HG02610 (cell line): ENCODE results near the gene DDX28.
A peak's percentile ranks its signal among the peaks of the same experiment; 100 is the strongest.
"Not testable (repeated sequence)": the region's sequence is repeated elsewhere in the genome, so short reads cannot be mapped to it uniquely, and the experiment has no call there.

Experiments
- ATAC-seq: cut with Tn5 transposase; IDR thresholded peaks from one replicate; pipeline ENCODE4 v1.9.1; 2021; ENCODE audit warnings: mild to moderate bottlenecking, moderate library complexity; ENCODE audit not compliant: unreplicated experiment

Gene DDX28

DNA sequence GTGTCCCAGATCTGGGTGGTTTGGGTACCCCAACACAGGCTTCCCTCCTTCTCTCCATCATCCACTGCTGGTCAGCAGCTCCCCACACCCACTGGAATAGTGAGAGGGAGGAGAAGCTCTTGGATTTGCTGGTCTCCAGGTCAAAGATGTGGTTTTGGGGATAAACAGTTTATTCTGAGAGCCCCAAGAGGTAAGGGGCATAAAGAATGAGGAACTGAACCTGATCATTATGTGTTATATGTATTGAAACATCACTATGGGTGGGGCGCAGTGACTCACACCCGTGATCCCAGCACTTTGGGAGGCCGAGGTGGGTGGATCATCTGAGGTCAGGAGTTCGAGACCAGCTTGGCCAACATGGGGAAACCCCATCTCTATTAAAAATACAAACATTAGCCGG lies 27.6 kb downstream of the DDX28 start:
- no peak for ATAC-seq

DNA sequence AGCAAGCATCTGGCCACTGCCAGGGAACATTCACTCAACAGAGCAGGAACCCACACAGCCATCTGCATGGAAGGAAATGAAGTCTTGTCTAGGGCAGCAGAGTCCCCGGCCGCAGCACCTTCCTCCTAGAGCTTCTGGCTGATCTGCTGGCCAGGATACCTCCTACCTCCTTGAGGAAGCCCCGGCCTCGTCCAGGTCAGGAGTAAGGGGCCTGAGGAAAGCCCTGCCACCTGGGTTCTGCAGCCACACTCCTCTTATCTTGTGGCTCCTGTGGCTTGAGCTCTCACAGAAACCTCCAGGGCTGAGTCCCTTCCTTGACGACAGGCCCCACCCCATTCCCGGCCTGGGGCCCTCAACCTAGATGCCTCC lies 29.0 kb downstream of the DDX28 start:
- ATAC-seq: not testable (repeated sequence)

- ATAC-seq: peak; percentile 67
Measured at GRCh38 chr16:67993207-67994039, 29.6 kb downstream of the DDX28 start.

- ATAC-seq: no peak
Measured at GRCh38 chr16:67992661-67993206, 30.3 kb downstream of the DDX28 start.

GRCh38 chr16:67990018-67990386 lies 33.0 kb downstream of the DDX28 start:
- no peak for ATAC-seq

- peak; percentile 39 for ATAC-seq
Measured at GRCh38 chr16:67989322-67990017, 33.6 kb downstream of the DDX28 start.

DNA sequence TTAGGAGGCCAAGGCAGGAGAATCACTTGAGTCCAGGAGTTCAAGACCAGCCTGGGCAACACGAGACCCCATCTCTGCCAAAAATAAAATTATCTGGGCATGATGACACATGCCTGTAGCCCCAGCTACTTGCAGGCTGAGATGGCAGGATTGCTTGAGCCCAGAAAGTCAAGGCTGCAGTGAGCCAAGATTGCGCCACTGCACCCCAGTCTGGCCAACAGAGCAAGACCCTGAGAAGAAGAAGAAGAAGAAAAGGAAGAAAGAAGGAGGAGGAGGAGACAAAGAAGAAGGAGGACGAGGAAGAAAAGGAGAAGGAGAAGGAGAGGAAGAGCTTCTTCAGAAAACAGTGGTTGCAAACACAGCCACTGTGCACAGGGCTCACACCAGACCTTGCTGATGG lies 34.4 kb downstream of the DDX28 start:
- ATAC-seq: no peak

DNA sequence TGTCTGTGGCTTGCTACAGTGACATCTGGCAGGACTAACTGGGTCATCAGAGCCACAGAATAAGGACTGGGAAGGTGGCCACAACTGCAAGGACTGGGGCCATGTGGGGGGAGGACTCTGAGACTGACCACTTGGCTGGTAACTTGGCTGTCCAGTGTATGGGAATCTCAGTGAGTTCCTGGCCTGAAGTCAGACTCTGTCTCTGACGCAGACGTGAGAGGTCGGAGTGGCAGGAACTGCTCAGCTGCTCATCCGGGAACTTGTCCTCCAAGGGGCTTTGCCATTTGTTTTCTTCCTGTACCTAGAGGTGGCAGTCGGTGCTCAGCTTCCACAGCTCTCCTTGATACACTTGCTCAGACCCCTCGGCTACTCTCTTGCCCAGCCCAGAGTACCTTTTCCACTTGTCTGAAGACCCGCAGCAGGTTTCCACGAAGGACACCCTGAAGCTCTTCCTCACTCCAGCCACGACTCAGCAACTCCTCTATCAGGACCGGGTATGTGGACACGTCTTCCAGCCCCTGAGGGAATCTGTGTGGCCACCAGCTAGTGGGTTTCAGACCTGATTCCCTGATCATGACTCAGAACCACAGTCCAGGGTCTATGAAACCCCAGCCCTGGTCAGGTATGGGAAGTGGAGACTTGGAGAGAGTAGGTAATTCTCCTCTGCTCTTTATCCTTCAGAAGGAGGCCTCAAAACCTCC lies 35.4 kb downstream of the DDX28 start:
- ATAC-seq: no peak

- no peak for ATAC-seq
Measured at GRCh38 chr16:67986949-67987348, 36.1 kb downstream of the DDX28 start.

DNA sequence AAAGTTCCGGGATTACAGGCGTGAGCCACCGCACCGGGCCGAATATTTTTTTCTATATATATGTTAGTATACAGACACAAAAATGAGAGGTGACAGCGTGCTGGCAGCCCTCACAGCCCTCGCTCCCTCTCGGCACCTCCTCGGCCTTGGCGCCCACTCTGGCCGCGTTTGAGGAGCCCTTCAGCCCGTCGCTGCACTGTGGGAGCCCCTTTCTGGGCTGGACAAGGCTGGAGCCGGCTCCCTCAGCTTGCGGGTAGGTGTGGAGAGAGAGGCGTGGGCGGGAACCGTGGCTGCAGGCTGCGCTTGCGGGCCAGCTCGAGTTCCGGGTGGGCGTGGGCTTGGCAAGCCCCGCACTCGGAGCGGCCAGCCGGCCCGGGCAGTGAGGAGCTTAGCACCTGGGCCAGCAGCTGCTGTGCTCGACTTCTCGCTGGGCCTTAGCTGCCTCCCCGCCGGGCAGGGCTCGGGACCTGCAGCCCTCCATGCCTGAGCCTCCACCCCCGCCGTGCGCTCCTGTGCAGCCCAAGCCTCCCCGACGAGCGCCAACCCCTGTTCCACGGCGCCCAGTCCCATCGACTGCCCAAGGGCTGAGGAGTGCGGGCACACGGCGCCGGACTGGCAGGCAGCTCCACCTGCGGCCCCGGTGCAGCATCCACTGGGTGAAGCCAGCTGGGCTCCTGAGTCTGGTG lies 40.9 kb downstream of the DDX28 start:
- no peak for ATAC-seq

DNA sequence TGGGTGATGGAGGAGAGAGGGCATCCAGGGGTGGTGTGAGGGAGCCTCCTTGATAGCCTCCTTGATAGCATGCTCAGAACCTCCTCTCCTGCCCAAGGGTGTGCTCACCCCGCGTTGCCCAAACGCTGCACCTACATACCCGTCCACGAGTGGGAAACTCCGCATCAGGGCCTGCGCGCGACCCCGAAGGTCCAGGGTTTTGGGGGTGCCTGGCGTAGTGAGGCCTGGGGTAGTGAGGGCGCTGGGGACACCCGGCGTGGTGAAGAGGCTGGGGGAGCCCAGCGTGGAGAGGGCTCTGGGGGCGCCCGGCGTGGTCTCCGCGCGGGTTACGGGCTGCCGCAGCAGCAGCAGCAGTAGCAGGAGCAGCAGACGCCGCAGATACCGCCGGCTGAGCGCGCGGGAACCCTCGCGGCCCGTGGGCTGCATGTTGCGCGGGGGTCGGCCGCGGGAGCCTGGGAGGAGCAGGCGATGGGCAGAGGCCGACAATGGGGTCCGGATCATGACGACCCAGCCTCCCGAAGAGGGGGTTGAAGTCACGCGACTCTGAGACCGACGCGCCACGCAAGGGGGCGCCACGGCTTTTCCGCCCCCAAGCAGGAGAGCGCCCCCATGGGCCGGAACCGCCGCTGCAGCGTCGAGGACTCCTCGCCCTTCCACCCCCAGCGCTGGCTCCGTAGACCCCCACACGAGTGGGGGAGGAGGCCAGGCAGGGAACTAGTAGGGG lies 42.9 kb downstream of the DDX28 start, which contains the start of gene DPEP3:
Gene DPEP3 (minus strand): TSS at position 545 of the 724 bp plus-strand sequence. CDS start 119 bp downstream, at position 426.
- no peak for ATAC-seq

DNA sequence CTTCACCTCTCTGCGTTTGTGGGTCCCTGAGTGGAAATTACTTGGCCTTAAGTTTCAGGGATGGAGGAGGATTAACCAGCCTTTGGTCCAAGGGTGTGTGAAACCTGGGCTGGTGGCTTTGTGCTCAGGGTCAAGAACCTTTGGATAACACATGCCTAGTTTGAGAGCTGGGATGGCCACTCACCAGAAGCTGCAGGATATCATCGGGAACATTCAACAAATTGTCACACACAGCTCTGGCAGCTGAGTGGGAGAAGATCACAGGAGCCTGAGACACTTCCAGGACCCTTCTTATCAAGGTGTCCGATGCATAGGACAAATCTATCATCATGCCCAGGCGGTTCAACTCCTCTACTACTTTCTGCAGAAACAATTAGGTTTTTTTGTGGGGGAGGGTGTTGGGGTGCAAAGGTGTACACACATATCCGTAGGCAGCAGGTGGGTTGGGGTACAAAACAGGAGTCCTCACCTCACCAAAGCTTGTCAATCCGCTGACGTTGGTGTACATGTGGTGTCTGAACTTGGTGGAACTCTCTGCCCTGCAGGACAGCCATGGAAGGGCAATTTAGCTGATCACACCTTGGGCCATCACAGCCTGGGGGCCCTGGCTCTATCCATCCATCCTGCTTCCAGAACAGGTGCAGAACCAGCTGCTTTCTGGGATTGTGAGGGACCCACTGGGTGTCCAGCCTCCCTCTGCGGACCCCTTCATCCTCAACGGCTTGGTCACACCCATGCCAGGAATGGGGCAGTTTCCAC lies 45.4 kb downstream of the DDX28 start:
- ATAC-seq: no peak

- ATAC-seq: no peak
Measured at GRCh38 chr16:67977005-67977404, 46.0 kb downstream of the DDX28 start.

GRCh38 chr16:67976205-67976604 lies 46.8 kb downstream of the DDX28 start:
- no peak for ATAC-seq

GRCh38 chr16:67975321-67976105 lies 47.5 kb downstream of the DDX28 start:
- ATAC-seq: no peak

DNA sequence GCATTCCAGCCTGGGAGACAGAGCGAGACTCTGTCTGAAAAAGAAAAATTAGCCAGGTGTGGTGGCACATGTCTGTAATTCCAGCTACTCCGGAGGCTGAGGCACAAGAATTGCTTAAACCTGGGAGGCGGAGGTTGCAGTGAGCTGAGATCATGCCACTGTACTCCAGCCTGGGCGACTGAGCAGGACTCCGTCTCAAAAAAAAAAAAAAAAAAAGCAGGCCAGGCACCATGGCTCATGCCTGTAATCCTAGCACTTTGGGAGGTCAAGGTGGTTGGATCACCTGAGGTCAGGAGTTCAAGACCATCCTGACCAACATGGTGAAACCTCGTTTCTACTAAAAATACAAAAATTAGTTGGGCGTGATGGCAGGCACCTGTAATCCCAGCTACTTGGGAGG lies 50.7 kb downstream of the DDX28 start:
- not testable (repeated sequence) for ATAC-seq

DNA sequence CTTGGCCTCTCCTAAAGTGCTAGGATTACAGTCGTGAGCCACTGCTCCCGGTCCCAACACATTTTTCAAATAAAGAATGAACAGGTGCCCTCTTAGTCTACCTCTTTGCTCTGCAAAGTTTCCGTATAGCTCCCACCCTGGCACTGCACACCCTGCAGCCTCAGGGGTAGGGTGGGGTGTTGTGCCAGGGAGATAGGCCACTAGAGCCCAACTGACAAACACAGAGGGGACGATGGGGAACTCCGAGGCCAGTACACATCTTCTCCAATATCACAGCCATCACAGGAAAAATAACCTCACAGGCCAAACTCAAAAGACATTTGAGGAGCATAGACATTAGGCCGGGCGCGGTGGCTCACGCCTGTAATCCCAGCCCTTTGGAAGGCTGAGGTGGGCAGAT lies 51.9 kb downstream of the DDX28 start:
- no peak for ATAC-seq
